ENCODE measurements around the gene CYP2C19. TPM values are rescaled to one million over a fixed set of nuclear protein-coding genes. Genes with fewer than 3 reads are reported as not detected.
"Not testable (repeated sequence)": the region's sequence is repeated elsewhere in the genome, so short reads cannot be mapped to it uniquely, and the experiment has no call there.

CYP2C19 gene
- under 1 TPM in 1 of 2 experiments, not detected in 1; 0.13 TPM for total RNA-seq

DNA sequence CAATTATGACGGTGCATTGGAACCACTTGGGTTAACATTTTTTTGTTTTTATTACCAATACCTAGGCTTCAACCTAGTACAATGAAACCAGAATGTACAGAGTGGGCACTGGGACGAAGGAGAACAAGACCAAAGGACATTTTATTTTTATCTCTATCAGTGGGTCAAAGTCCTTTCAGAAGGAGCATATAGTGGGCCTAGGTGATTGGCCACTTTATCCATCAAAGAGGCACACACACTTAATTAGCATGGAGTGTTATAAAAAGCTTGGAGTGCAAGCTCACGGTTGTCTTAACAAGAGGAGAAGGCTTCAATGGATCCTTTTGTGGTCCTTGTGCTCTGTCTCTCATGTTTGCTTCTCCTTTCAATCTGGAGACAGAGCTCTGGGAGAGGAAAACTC lies at the start of gene CYP2C19:
TSS of gene CYP2C19 (plus strand) at position 289 of the 400 bp plus-strand sequence. CDS start at position 314, 25 bp downstream.
- no peak for DNase-seq
- H3K9me3 Mint-ChIP-seq, result peaks cover 3% of the 10 kb centered on the region
- H3K27ac Mint-ChIP-seq, result no peak within 1 kb of the TSS
- CTCF ChIA-PET, result no interaction called here
- no peaks in the 10 kb centered on the region for H3K4me1 Mint-ChIP-seq
- no peak within 1 kb of the TSS for H3K4me3 Mint-ChIP-seq
- no peaks in the 10 kb centered on the region for H3K27me3 Mint-ChIP-seq
- no peaks in the 10 kb centered on the region for H3K36me3 Mint-ChIP-seq (ENCODE audit: low read depth)
- POLR2A ChIA-PET, result no interaction called here

DNA sequence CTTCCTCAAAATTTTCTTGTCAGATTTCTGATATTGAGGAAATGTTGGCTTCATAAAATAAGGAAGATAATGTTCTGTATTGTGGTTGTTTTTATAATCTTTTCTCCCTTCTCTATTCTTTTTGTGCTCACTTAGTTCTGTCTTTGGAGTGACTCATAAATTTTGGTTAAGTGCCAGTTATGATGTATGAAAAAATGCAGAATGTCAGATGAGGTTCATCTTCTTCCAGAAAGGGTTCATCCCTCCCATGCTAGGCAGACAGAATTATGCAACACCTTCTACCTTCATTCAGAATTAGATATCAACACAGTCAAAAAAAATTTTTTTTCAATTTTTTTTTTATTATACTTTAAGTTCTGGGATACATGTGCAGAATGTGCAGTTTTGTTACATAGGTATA lies 36.6 kb upstream of the CYP2C19 start:
- CTCF ChIA-PET, result no interaction called here

DNA sequence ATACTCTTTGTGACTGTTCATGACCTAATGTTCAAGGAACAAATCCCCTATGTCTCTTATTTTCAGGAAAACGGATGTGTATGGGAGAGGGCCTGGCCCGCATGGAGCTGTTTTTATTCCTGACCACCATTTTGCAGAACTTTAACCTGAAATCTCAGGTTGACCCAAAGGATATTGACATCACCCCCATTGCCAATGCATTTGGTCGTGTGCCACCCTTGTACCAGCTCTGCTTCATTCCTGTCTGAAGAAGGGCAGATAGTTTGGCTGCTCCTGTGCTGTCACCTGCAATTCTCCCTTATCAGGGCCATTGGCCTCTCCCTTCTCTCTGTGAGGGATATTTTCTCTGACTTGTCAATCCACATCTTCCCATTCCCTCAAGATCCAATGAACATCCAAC lies 27.3 kb upstream of the CYP2C19 start:
- no peaks in the 10 kb centered on the region for H3K27me3 Mint-ChIP-seq
- H3K4me1 Mint-ChIP-seq, result no peaks in the 10 kb centered on the region
- H3K9me3 Mint-ChIP-seq, result no peaks in the 10 kb centered on the region
- H3K27ac Mint-ChIP-seq, result no peak overlapping the region
- ChIA-PET CTCF (no interaction called here), POLR2A (no interaction called here)
- no peaks in the 10 kb centered on the region for H3K36me3 Mint-ChIP-seq (ENCODE audit: low read depth)
- no peak for DNase-seq
- no peak overlapping the region for H3K4me3 Mint-ChIP-seq

More for the DNA sequence above, 36.6 kb upstream of the CYP2C19 start:
- Mint-ChIP-seq H3K27me3 (no peaks in the 10 kb centered on the region), H3K27ac (no peak overlapping the region), H3K36me3 (ENCODE audit: low read depth) (no peaks in the 10 kb centered on the region), H3K4me3 (no peak overlapping the region), H3K4me1 (no peaks in the 10 kb centered on the region), H3K9me3 (no peaks in the 10 kb centered on the region)
- POLR2A ChIA-PET, result no interaction called here
- no peak for DNase-seq

DNA sequence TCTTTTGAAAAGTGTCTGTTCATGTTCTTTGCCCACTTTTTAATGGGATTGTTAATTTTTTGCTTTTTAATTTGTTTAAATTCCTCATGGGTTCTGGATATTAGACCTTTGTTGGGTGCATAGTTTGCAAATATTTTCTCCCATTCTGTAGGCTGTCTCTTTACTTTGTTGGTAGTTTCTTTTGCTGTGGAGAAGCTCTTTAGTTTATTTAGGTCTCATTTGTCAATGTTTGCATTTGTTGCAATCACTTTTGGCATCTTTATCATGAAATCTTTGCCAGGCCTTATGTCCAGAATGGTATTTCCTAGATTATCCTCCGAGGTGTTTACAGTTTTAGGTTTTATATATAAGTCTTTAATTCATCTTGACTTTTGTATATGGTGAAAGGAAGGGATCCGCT lies 23.9 kb upstream of the CYP2C19 start:
- H3K4me1 Mint-ChIP-seq, result no peaks in the 10 kb centered on the region
- H3K27ac Mint-ChIP-seq, result no peak overlapping the region
- no peak overlapping the region for H3K4me3 Mint-ChIP-seq
- DNase-seq, result no peak
- ChIA-PET POLR2A (no interaction called here), CTCF (no interaction called here)
- H3K36me3 Mint-ChIP-seq (ENCODE audit: low read depth), result no peaks in the 10 kb centered on the region
- peaks cover 4% of the 10 kb centered on the region for H3K9me3 Mint-ChIP-seq
- H3K27me3 Mint-ChIP-seq, result no peaks in the 10 kb centered on the region

DNA sequence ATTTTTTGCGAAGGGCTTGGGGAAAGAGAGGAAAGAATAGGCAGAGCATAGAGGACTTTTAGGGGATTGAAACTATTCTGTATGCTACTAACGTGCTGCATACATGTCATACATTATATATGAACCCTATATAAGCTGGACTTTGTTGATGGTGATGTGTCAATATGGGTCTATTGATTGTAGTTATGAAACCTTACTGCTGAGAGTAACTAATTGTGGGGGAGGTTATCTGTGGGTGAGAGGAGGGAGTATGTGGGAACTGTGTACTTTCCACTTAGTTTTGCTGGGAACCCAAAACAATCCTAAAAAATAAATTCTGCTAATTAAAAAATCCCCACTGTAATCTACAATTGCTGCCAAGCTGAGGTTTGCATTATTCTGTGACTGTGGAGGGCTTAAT lies 15.3 kb upstream of the CYP2C19 start:
- H3K27me3 Mint-ChIP-seq, result no peaks in the 10 kb centered on the region
- ChIA-PET CTCF (no interaction called here), POLR2A (no interaction called here)
- H3K36me3 Mint-ChIP-seq (ENCODE audit: low read depth), result no peaks in the 10 kb centered on the region
- no peak overlapping the region for H3K4me3 Mint-ChIP-seq
- peaks cover 4% of the 10 kb centered on the region for H3K9me3 Mint-ChIP-seq
- DNase-seq, result no peak
- H3K27ac Mint-ChIP-seq, result no peak overlapping the region
- no peaks in the 10 kb centered on the region for H3K4me1 Mint-ChIP-seq

DNA sequence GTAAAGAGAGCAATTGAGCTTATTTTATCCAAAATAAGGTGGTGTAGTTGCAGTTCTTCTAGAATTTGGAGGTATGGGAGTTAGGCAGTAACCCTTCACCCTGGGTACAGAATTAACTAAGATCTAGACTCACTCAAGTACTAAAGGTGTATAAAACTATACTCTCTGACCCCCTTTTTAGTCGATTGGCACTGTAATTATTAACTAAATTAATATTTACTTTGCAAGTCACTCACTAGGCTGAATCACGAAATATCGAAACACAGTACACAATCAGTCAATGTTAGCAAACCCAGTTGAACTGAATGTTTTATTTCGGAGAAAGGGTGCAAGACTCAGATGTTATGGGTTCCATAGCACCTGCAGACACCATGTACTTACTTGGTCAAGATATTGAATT lies 14.6 kb upstream of the CYP2C19 start:
- CTCF ChIA-PET, result no interaction called here

DNA sequence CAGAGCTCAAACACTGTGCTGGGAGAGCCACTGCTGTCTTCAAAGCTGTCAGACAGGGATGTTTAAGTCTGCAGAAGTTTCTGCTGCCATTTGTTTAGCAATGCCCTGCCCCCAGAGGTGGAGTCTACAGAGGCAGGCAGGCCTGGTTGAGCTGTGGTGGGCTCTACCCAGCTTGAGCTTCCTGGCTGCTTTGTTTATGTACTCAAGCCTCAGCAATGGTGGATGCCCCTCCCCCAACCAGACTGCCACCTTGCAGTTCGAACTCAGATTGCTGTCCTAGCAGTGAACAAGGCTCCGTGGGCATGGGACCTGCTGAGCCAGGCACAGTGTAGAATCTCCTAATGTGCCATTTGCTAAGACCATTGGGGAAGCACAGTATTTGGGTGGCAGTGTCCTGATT lies 4.6 kb upstream of the CYP2C19 start:
- H3K27me3 Mint-ChIP-seq, result no peaks in the 10 kb centered on the region
- no peaks in the 10 kb centered on the region for H3K36me3 Mint-ChIP-seq (ENCODE audit: low read depth)
- no peak for DNase-seq
- no peaks in the 10 kb centered on the region for H3K4me1 Mint-ChIP-seq
- H3K27ac Mint-ChIP-seq, result no peak overlapping the region
- no peaks in the 10 kb centered on the region for H3K9me3 Mint-ChIP-seq
- ChIA-PET CTCF (no interaction called here), POLR2A (no interaction called here)
- no peak overlapping the region for H3K4me3 Mint-ChIP-seq

More for the DNA sequence above, 14.6 kb upstream of the CYP2C19 start:
- DNase-seq, result no peak
- Mint-ChIP-seq H3K27me3 (no peaks in the 10 kb centered on the region), H3K4me3 (no peak overlapping the region), H3K27ac (no peak overlapping the region), H3K36me3 (ENCODE audit: low read depth) (no peaks in the 10 kb centered on the region), H3K9me3 (no peaks in the 10 kb centered on the region), H3K4me1 (no peaks in the 10 kb centered on the region)
- POLR2A ChIA-PET, result no interaction called here

DNA sequence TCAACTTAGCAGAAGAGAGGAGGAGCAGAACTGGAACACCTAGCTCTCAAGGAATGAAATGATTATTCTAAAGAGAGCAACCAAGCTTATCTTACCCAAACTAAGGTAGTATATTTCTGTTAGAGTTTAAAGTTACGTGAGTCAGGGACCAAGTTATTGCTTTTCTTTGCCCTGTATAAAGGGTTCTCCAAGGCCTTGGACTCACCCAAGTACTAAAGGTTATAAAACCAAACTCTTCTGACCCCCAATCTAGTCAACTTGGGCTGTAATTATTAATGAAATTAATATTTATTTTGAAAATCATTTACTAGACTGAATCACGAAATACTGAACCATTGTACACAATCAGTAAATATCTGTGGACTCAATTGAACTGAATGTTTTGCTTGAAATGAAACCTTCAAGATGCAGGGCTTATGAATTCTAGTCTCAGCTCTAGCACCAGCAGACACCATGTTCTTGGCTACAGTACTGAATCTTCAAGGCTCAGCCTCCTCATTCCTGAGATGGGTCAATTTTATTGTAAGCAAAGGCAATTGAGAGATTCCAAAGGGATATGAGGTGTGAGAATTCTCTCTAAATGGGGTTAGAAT lies 1.8 kb upstream of the CYP2C19 start:
- H3K27ac Mint-ChIP-seq, result no peak overlapping the region
- peaks cover 3% of the 10 kb centered on the region for H3K9me3 Mint-ChIP-seq
- POLR2A ChIA-PET, result no interaction called here
- CTCF ChIA-PET, result no interaction called here
- no peaks in the 10 kb centered on the region for H3K27me3 Mint-ChIP-seq
- DNase-seq, result no peak
- no peak overlapping the region for H3K4me3 Mint-ChIP-seq
- H3K4me1 Mint-ChIP-seq, result no peaks in the 10 kb centered on the region
- H3K36me3 Mint-ChIP-seq (ENCODE audit: low read depth), result no peaks in the 10 kb centered on the region

DNA sequence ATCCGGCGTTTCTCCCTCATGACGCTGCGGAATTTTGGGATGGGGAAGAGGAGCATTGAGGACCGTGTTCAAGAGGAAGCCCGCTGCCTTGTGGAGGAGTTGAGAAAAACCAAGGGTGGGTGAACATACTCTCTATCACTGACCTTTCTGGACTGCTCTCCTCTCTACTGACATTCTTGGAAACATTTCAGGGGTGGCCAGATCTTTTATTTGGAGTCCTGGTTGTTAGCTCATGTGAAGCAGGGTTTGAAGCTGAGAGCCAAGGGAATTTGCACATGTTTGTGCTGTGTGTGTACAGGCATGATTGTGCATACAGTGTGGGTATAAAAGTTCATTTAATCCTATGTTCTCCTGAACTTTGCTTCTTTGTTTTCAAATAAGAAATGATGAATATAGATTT lies 12.9 kb downstream of the CYP2C19 start:
- CTCF ChIA-PET; H3K4me3 Mint-ChIP-seq; POLR2A ChIA-PET; H3K4me1 Mint-ChIP-seq; H3K36me3 Mint-ChIP-seq (ENCODE audit: low read depth); H3K27me3 Mint-ChIP-seq; H3K9me3 Mint-ChIP-seq; H3K27ac Mint-ChIP-seq; DNase-seq: not testable (repeated sequence)

DNA sequence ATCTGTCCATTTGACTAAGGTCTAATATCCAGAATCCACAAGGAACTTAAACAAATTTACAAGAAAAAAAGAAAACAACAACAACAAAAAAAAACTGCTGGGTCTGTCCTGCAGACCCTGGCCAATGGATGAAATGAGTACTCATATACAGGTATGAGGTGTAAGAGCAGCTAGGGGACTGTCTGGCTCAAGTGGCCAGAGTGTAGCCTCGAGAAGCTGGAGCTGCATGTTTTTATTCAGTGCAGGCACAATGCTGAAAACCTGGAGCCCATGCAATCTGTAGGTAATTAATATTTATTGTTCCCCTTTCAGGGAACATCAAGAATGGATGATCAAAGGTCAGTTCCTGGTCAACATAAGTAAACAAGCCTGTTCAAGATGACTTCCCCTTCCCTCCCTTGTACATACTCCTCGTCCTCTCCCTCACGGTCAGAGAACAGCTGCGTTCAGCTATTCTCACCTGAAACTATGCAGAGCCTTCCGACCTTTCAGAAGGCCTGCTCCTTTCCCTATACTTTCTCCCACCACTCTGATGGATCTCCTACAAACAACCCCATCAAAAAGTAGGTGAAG lies 15.5 kb downstream of the CYP2C19 start:
- CTCF ChIA-PET, result no interaction called here
- H3K27me3 Mint-ChIP-seq, result no peaks in the 10 kb centered on the region
- no peak overlapping the region for H3K27ac Mint-ChIP-seq

DNA sequence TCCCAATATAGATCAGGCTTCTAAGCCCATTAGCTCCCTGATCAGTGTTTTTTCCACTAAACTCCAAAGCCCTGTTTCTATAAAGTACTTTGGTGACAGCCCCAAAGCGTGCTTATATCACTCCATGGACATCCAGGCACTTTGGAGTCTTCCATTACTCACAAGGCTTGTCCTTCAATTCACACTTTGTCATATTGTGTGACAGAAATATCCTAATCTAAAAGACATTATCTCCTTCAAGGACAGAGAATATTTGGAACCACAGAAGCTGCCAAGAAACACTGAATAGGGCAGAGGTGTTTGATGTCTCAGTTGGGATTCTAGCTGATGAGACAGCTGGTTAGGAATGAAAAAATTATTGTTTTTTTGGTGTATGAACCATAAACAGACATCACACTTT lies 18.4 kb downstream of the CYP2C19 start:
- ChIA-PET CTCF (no interaction called here), POLR2A (no interaction called here)
- Mint-ChIP-seq H3K9me3 (no peaks in the 10 kb centered on the region), H3K4me3 (no peak overlapping the region), H3K36me3 (ENCODE audit: low read depth) (no peaks in the 10 kb centered on the region), H3K4me1 (no peaks in the 10 kb centered on the region), H3K27me3 (no peaks in the 10 kb centered on the region), H3K27ac (no peak overlapping the region)
- no peak for DNase-seq

More for the DNA sequence above, 15.5 kb downstream of the CYP2C19 start:
- Mint-ChIP-seq H3K4me3 (no peak overlapping the region), H3K36me3 (ENCODE audit: low read depth) (no peaks in the 10 kb centered on the region), H3K9me3 (no peaks in the 10 kb centered on the region), H3K4me1 (no peaks in the 10 kb centered on the region)
- DNase-seq, result no peak
- POLR2A ChIA-PET, result no interaction called here

DNA sequence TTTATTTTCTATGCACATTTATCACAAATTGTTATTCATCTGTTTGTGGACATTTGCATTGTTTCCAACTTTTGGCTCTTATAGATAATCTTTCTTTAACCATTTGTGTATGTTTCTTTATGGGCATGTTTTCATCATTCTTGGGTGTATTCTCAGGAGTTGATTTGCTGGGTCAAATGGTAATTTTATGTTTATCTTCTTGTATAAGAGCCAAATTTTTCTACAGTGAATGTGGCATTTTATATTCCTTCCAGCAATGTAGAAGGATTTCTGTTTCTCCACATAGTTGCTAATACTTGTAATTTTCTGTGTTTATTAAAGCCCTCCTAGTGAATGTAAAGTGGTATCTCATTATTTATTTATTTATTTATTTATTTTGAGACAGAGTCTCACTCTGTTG lies 21.8 kb downstream of the CYP2C19 start:
- POLR2A ChIA-PET, result no interaction called here
- no peak for DNase-seq
- H3K4me3 Mint-ChIP-seq, result no peak overlapping the region
- no peaks in the 10 kb centered on the region for H3K27me3 Mint-ChIP-seq
- CTCF ChIA-PET, result no interaction called here
- peaks cover 2% of the 10 kb centered on the region for H3K9me3 Mint-ChIP-seq
- H3K27ac Mint-ChIP-seq, result no peak overlapping the region
- H3K4me1 Mint-ChIP-seq, result no peaks in the 10 kb centered on the region
- no peaks in the 10 kb centered on the region for H3K36me3 Mint-ChIP-seq (ENCODE audit: low read depth)

DNA sequence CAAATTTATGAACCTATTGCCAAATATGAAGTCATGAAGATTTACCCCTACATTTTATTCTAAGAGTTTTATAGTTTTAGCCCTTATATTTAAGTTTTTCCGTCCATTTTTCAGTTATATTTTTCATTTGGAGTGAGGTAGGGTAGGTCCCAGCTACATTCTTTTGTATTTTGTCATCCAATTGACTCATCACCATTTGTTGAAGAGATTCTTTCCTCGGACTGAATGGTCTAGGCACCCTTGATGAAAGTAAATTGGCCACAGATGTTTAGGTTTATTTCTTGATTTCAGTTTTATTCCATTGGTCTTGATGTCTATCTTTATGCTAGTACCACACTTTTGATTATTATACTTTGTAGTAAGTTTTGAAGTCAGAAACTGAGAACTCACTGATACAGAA lies 22.7 kb downstream of the CYP2C19 start:
- Mint-ChIP-seq H3K9me3 (peaks cover 2% of the 10 kb centered on the region), H3K36me3 (ENCODE audit: low read depth) (no peaks in the 10 kb centered on the region), H3K4me1 (no peaks in the 10 kb centered on the region), H3K4me3 (no peak overlapping the region), H3K27me3 (no peaks in the 10 kb centered on the region), H3K27ac (no peak overlapping the region)
- CTCF ChIA-PET, result no interaction called here
- POLR2A ChIA-PET, result no interaction called here
- no peak for DNase-seq

DNA sequence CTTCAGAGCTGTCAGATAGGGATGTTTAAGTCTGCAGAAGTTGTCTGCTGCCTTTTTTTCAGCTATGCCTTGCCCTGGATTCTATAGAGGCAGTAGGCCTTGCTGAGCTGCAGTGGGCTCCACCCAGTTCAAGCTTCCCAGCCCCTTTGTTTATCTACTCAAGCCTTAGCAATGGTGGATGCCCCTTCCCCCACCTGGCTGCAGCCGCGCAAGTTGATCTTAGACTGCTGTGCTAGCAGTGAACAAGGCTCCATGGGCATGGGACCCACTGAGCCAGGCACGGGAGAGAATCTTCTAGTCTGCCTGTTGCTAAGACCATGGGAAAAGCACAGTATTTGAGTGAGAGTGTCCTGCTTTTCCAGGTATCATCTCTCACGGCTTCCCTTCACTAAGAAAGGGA lies 38.1 kb downstream of the CYP2C19 start:
- CTCF ChIA-PET; H3K27ac Mint-ChIP-seq; POLR2A ChIA-PET; DNase-seq; H3K36me3 Mint-ChIP-seq (ENCODE audit: low read depth); H3K4me3 Mint-ChIP-seq; H3K4me1 Mint-ChIP-seq; H3K27me3 Mint-ChIP-seq: not testable (repeated sequence)
- peaks cover 11% of the 10 kb centered on the region for H3K9me3 Mint-ChIP-seq

All from activated CD4-positive, alpha-beta memory T cell treated with anti-CD3 and anti-CD28 coated beads, Interleukin-2, amount 10 ng/mL, durations not matched to agents 7 days and 5 days (primary cell).